B cell (primary cell): ENCODE data around the gene NR2E1.

Source experiments
- CTCF ChIP-seq: fragments of 200-600 bp; IDR thresholded peaks from one replicate; pipeline ENCODE4 v1.8.0; 2022; ENCODE audit warnings: antibody characterized with exemption, mild to moderate bottlenecking
- EZH2 ChIP-seq: IDR thresholded peaks from 2 replicates; pipeline ENCODE4 v1.6.1; 2012; ENCODE audit warnings: borderline replicate concordance, low read depth, mild to moderate bottlenecking, moderate library complexity, low read length; ENCODE audit not compliant: insufficient read depth, poor library complexity, severe bottlenecking

GRCh38 chr6:108179741-108180140 is 13.9 kb downstream of the NR2E1 start:
- TF ChIP-seq CTCF (no peak), EZH2 (no peak)
